T-helper 2 cell treated with Interferon-gamma antibody and Interleukin-4, amounts not matched to agents 100 ng/mL and 5 ng/mL, for 36 hours (primary cell): ENCODE data around the gene RBM4B. TPM values are rescaled to one million over a fixed set of nuclear protein-coding genes. Genes with fewer than 3 reads are reported as not detected.

ENCODE experiments used
- intact Hi-C: fragments of 100-400 bp; cut with micrococcal nuclease; formaldehyde crosslinking; loops from one replicate; pipeline ENCODE4 v1.15.1; 2023
- total RNA-seq: library from RNA; stranded (reverse); gene quantifications from 2 replicates; pipeline ENCODE4 v1.2.3, GENCODE V29; 2022

RBM4B gene
- total RNA-seq, 1 donor from 2014 or later: 20.2 TPM

DNA sequence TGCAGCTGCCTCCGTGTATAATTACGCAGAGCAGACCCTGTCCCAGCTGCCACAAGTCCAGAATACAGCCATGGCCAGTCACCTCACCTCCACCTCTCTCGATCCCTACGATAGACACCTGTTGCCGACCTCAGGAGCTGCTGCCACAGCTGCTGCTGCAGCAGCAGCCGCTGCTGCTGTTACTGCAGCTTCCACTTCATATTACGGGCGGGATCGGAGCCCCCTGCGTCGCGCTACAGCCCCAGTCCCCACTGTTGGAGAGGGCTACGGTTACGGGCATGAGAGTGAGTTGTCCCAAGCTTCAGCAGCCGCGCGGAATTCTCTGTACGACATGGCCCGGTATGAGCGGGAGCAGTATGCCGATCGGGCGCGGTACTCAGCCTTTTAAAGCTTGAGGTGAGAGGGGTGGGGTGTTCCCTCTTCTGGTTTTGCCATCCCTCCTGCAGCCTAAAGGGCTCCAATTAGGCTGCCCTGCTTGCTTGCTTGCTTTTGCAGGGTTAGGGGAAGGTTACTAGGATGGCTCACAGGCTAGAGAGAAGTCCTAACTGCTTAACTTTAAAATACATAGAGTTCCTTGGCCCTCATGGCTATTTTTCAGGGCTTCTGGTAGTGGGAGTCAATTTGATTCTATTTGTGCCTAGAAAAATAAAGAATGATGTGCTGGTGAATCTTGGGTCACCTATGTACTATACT, 33.8 kb downstream of the RBM4B start:
- intact Hi-C loops: no loop called here

DNA sequence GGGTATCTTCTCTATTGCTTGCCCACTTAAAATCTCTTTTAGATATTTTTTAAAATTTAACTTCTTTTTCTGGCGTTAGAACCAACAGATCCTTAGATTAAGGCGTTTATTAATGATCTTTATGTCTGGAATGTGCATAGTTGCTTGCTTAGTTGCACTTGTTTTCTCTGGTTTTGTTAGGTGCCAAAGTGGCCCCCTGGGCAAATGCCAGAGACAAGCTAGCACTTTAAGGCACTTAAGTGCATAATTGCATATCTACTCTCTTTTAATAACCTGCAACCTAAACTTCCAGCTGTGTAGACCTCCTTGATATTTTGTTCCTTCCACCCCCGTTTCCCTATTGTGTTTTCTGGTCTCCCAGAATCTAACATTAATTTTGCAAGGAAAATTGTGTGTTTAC, 35.9 kb downstream of the RBM4B start:
- intact Hi-C loops: no loop called here

DNA sequence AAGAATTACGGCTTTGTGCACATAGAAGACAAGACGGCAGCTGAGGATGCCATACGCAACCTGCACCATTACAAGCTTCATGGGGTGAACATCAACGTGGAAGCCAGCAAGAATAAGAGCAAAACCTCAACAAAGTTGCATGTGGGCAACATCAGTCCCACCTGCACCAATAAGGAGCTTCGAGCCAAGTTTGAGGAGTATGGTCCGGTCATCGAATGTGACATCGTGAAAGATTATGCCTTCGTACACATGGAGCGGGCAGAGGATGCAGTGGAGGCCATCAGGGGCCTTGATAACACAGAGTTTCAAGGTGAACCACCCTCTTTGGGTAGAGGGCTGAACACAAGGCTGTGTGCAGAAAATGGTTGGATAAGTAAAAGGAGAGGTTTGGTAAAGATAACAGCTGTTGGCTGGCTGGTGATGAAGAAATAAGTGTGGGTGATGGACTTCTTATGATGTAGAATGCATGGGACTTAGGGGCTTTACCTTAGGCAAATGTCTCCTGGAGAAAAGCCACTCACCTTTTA, 37.8 kb downstream of the RBM4B start:
- intact Hi-C loops: loop anchor here (2.0 kb wide), 1 partner anchor 47 kb away; the partner anchor contains the start of genes CCDC87 and CCS

DNA sequence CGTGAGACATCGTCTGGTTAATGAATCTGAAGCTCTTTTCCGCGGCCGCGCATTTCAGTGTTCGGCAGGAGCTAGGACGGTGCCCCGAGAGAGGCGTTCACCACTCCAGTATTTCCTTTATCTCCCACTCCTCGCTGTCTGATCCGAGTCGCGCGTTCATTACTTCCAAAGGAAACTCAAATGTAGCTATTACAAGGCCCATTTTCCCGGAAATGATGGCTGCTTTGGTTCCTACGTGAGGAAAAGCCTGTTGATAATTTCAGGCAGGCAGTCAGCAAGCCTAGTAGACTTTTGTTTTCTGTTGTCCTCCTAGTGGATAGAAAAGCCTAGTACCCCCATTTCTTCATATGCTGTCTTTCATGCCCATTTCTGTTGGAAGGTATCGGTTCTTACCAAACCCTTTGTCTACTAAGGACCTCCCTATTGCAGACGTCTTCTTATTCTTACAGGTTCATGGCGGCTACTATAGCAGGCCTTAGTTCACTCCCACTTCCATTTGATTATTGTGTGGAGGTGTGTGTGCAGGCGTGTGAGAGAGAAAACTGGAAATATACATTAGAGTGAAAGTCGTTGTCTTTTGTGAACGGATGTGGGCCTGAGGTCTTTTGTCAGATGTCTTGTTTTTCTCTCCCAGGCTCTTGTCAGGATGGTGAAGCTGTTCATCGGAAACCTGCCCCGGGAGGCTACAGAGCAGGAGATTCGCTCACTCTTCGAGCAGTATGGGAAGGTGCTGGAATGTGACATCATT, 38.4 kb downstream of the RBM4B start:
- intact Hi-C loops: loop anchor here (2.0 kb wide), 1 partner anchor 46 kb away; the partner anchor contains the start of genes CCDC87 and CCS

GRCh38 chr11:66638177-66639065, 39.3 kb downstream of the RBM4B start, which contains the start of gene RBM4:
RBM4 (plus strand) TSS chr11:66638703; CDS start chr11:66639712, 1,009 bp downstream.
- intact Hi-C loops: loop anchor here (1.0 to 2.0 kb wide), 3 partner anchors 22 to 46 kb away; partner anchors contain the start of genes CCDC87, CCS, RBM14 and RBM4B

- intact Hi-C loops: loop anchor here (1.0 to 2.0 kb wide), 3 partner anchors 21 to 45 kb away; partner anchors contain the start of genes CCDC87, CCS, RBM14 and RBM4B
Measured at GRCh38 chr11:66637557-66638176, 40.0 kb downstream of the RBM4B start.

DNA sequence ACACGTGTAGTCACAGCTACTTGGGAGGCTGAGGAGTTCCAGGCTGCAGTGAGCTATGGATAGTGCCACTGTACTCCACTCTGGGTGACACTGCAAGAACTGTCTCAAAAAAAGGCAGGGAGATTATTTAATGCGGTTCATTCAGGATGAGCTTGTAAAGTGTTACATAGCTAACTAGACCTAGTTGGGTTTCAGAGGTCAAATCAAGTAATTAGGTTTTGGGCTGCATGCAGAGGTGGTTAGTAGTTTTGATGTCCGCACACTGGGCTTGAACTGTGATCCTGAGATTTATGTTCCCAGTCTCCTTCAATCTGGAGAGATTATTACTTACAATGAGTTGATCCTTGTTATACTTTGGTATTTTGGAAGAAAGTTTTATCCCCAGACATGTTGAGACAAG, 41.3 kb downstream of the RBM4B start:
- intact Hi-C loops: no loop called here

- intact Hi-C loops: no loop called here
Measured at GRCh38 chr11:66632952-66633351, 44.7 kb downstream of the RBM4B start.

DNA sequence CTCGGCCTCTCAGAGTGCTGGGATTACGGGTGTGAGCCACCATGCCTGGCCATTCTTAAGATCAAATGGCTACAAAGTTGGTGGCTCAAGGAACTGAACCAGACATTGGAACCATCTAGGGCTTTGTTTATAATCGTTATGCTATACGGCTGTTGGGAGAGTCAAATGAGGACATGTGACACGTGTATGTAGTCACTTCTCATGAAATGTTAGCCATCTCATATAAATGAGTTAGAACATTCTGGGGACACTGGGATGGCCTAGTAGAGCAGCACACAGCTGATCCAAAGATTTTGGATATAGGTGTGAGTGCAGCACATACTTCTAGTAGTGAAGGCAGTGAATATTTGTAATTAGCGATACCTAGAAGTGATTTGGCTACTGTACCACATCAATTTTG, 45.8 kb downstream of the RBM4B start:
- intact Hi-C loops: no loop called here

DNA sequence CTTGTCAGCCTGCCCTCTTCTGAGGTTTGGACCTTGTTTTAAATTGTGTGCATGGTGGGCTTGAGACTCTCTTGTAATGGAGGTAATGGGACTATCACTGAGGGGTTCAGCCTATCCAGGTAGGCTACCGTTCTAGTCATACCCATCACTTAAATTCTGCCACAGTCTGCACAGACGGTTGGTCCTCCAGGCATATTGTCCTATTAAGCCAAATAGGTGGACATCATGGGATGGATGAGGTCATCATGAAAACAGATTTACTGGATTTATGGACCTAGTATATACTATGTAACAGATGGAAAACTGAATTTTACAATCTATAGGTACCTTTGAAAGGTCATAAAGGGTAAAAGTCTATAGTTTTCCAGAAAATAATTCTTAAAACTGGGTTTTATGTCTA, 48.3 kb downstream of the RBM4B start:
- intact Hi-C loops: no loop called here

DNA sequence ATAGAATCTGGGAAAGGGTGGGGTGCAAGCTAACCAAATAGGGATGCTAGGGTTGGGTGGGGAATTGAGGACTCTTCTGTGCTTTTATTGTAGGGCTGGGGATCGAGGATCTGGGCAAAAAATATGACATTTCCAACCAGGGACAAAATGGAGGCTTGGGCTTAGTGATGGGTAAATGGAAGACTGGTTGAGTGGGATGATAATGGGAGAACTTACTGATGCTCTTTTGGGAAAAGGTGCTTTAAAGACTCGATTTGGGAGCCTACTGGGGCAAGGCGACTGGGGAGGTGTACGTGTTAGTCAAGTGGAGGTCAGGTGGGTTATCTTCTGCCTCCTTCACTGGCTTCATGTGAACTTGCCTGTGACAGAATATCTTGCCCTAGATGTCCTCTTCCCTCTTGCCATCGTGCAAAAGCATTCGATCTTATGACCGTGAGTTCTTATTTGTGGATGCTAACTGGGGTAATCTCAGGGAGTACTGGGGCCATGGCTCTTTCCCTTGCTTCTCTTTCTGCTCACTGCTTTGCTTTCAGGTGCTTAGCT, 49.6 kb downstream of the RBM4B start:
- intact Hi-C loops: no loop called here

DNA sequence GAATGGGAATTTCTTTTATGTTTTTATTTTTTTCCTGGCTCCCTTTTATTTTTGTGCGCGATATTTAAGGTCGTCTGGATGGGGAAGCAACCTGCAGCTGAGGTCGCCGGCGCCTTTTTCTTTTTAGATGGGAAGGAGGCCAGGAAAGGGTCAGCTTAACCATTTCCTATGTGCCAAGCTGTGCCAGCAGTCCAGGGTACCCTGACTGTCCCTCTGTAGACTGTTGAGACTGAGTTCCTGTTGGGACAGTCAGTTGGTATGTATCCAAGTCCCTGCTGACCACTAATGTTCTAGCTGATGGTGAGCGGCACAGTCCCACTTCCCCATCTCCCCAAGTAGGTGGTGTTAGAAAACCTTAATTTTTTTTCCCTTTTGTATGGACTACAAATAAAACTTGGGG, 50.8 kb downstream of the RBM4B start:
- intact Hi-C loops: no loop called here

GRCh38 chr11:66626382-66626781, 51.3 kb downstream of the RBM4B start:
- intact Hi-C loops: no loop called here

DNA sequence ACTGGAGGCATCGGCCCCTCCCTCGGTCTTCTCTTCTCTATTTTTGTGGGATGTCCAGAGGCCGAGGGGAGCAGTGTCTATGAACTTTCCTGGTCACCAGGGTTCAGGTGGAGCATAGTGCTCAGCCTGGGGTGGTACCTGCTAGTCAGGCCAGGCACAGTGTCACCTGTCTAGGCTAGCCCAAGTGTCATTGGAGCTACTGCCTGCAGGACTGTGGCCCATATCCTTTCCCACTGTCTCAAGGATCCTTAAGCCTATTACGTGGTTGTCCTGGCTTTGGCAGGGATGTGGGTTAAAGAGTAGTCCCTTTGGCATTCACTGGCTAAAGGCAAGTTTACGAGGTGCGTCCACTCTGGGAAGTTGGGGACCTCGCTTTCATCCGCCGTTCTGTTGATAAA, 51.9 kb downstream of the RBM4B start:
- intact Hi-C loops: no loop called here

DNA sequence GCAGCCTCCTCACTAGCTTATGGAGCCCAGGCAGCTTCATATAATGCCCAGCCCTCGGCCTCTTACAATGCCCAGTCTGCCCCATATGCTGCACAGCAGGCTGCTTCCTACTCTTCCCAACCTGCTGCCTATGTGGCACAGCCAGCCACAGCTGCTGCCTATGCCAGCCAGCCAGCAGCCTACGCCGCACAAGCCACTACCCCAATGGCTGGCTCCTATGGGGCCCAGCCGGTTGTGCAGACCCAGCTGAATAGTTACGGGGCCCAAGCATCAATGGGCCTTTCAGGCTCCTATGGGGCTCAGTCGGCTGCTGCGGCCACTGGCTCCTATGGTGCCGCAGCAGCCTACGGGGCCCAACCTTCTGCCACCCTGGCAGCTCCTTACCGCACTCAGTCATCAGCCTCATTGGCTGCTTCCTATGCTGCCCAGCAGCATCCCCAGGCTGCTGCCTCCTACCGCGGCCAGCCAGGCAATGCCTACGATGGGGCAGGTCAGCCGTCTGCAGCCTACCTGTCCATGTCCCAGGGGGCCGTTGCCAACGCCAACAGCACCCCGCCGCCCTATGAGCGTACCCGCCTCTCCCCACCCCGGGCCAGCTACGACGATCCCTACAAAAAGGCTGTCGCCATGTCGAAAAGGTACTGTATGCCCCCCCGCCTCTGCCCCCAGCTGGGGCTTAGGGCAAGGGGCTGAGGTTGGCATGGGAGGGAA, 52.5 kb downstream of the RBM4B start:
- intact Hi-C loops: no loop called here

DNA sequence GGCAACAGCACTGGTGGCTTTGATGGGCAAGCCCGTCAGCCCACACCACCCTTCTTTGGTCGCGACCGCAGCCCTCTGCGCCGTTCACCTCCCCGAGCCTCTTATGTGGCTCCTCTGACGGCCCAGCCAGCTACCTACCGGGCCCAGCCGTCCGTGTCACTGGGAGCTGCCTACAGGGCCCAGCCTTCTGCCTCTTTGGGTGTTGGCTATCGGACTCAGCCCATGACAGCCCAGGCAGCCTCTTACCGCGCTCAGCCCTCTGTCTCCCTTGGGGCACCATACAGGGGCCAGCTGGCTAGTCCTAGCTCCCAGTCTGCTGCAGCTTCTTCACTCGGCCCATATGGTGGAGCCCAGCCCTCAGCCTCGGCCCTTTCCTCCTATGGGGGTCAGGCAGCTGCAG, 53.2 kb downstream of the RBM4B start:
- intact Hi-C loops: no loop called here

DNA sequence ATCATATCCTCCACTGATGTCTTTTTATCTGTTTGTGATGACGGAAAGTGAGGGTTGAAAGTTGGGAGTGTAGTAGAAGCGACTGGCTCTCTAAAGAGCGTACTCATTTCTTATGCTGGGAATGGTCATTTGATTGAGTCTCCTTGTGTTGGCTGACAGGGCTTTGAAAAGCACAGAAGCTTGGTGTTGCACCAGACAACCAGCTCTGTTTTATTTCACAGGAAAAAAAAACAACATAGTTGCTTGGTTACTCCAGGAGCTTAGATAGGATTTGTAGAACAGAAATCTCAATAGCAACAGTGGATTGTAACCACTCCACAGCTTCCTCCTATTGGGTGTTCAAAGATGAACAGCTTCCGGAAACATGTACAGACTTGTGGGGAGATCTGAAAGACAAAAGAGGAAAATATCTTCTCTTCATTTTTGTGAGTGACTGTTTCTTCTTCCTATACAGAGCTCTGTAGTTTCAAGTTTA, 58.6 kb downstream of the RBM4B start:
- intact Hi-C loops: loop anchor here (5.0 to 10.0 kb wide), 4 partner anchors 42 to 352 kb away; partner anchors contain the start of genes B4GAT1, BRMS1 and RAB1B

DNA sequence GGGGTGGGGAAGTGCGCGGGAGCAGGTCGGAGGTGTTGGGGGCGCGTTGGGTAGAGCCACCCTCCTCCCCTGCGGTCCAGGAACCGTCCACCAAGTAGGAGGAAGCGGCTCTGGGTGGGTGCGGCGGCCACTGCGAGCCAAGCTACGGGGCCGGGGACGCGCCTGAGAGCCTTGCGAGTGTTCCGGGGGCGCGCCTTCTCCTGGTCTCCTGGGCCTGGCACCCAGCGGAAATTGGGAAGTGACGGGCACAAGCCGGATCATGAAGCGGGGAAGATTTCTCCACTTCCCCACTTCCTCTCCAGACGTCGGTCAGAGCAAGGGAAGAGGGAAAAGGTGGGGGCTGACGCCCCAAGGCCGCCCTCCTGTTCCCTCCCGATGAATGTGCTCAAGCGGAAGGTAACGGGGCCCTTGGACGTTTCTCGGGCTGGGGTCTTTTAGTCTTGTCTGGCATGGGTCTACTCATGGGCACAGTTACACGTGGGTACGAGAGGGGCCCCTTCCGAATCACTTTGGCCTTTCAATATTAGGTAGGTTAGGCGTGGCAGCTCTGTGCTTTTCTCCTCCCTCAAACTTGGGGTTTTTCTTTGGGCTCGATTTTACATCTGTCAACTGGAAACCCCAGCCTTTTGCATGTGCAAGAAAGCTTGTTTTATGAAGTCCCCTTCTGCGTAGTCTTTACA, 60.4 kb downstream of the RBM4B start:
- intact Hi-C loops: loop anchor here (2.0 to 10.0 kb wide), 5 partner anchors 40 to 502 kb away; partner anchors contain the start of genes B4GAT1, BRMS1, KDM2A and RAB1B
